GM21717 (cell line): Measurements from ENCODE around the gene SH3BP5L.
A peak's percentile ranks its signal among the peaks of the same experiment; 100 is the strongest.

Experiments
- ATAC-seq: cut with Tn5 transposase; IDR thresholded peaks from one replicate; pipeline ENCODE4 v1.9.1; 2021; ENCODE audit warnings: mild to moderate bottlenecking, moderate library complexity; ENCODE audit not compliant: unreplicated experiment

Gene SH3BP5L

DNA sequence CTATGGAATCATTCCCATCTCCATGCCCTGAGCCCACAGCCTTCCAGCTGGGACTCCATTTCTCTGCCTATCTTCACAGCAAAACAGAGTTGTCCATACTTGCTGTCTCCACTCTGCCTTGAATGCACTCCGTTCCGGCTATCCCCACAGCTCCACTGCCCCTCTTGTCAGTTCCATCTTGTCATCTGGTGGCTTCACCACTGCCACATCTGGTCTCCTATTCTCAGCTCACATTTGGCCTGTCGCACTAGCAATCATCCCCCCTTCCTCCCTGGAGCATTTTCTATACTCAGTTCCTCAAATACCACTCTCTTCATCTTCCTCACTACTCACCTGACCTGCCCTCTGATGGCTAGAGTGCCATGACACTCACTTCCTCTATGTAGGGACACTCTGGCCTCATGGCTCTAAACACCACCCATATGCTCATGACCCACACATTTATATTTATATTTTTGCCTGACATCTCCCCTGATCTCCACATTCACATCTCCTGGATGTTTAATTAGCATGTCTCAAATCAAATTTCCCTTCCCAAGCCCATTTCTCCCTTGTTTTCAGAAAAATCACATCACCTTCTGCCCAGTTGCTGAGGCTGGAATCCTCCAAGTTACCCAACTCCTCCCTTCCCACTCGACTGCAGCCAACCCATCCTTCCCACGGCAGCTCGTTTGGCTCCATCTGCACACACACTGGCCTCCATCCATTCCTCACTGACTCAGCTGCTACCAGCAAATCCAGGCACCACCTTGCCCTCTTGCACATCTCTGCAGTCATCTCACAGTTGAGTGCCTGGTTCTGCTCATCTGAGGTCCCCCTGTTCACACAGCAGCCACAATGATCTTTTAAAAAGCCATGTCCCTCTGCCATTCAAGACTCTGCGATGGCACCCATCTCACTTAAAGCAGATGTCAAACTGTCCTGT is 27.0 kb upstream of the SH3BP5L start:
- ATAC-seq = no peak

DNA sequence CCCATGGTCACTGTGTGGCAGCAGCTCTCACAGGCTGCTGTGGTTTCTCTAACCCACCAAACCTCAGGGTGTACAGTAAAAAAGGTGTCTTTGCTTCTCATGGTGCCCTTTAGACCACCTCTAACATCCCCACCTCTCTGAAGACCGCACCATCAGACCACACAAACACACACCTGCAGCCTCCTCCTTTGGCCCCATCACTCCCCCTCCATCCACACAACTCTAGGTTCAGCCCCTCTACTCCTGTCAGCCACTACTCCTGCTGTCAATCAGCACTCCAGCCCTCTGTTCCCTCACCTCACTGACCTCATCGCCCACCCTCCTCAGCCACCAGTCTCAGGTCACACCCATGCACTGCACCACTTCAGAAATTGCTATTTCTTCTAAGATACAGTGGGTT is 25.7 kb upstream of the SH3BP5L start:
- no peak for ATAC-seq

DNA sequence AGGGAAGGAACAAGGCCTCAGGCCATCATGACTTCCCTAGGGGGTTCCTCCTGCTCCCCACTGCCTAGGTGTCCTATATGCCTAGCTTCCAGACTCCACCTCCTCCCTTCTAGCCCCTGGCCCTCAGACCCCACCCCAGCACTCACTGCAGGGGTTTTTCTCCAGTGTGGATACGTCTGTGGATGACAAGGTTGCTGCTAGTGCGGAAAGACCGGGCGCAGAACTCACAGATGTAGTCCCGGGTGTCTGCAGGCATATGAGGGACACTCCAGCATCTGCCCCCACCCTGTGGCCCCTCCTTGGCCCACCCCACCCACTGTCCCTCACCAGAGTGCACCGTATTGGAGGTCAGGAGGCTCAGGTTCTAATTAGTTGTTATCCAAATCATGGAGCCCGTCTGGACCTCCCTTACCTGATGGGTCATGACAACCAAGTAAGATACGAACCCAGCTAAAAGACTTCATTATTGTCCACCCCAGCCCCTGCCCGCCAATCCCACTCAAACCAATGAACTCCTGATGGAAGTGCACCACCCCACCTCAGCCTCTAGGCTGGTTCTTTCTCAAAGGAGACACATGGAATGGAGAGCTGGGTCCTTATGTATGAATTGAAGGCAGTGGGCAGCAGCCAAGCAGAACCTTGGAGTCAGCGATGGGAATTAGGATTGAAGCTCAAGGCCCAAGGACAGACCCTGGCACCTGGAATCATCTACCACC is 25.0 kb upstream of the SH3BP5L start:
- ATAC-seq = no peak

DNA sequence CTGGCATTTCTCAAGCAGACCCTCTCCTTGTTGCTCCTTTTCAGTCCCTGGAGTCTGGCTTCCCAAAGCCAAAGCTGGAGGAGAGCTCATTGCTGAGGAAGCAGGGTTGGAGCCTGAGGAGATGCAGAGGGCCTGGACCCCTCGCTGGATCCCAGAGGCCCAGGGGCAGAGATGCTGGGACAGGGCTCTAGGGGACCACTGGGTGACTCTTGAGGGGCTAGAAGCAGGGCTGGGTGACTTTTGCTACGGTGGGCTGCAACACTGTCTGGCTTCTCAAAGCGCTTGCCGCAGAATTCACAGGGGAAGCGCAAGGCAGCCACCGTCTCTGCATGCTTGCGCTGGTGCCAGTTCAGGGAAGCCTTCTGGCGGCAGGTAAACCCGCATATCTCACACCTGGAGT is 24.4 kb upstream of the SH3BP5L start:
- ATAC-seq = no peak

DNA sequence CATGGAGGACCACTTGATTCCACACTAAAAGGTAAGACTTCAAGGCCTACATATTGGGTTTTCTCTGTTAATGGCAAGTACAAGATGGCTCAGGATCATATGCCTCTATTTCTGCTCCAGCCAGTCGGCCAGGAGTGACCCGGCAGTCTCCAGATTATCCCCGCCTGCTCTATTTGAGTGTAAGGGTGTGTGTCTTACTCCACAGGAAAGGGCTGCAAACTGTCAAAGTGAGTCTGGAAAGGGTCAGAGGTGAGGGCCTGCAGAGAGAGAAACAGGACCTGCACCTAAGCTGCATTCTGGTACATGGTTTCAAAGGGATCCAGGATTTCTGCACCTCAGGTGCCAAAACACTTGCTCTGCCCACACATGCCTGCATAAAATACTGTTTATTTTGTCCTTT is 23.9 kb upstream of the SH3BP5L start:
- ATAC-seq = no peak

DNA sequence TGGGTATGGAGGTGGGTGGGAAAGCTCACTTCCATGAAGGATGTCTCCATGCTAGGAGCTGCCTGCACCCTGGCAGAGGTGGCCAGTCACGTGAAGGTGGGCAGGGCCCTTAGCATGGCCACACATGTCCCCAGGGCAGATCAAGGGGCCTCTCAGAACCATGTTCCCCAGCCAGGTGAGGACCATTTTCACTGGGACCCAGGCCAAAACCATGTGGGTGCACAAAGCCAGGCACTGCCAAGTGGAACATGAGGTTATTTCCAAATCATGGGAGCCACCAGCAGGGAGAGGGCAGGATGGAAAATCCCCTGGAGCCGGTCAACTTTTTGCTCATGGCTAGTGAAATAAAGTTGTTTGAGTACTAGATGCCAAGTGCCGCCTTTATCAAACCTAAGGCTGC is 23.4 kb upstream of the SH3BP5L start:
- ATAC-seq = no peak

DNA sequence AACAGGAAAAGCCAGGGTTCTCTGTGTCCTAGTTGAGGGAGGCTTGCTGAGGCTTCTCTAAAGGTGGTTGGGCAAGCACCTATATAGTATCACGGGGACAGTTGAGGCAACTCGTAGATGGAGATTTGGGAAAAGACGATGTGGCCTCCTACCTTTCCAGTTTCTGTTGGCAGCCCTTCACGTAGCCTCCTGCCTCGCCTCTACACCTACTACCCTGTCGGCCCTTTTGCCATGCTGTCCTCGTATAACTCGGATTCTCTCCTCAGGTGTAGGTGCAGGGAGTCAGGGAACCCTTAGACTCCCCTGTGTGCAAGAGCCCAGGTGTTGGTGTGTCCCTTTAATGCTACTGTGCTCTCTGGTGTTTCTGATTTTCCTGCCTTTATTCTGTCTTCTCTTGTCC is 22.9 kb upstream of the SH3BP5L start:
- ATAC-seq = no peak

DNA sequence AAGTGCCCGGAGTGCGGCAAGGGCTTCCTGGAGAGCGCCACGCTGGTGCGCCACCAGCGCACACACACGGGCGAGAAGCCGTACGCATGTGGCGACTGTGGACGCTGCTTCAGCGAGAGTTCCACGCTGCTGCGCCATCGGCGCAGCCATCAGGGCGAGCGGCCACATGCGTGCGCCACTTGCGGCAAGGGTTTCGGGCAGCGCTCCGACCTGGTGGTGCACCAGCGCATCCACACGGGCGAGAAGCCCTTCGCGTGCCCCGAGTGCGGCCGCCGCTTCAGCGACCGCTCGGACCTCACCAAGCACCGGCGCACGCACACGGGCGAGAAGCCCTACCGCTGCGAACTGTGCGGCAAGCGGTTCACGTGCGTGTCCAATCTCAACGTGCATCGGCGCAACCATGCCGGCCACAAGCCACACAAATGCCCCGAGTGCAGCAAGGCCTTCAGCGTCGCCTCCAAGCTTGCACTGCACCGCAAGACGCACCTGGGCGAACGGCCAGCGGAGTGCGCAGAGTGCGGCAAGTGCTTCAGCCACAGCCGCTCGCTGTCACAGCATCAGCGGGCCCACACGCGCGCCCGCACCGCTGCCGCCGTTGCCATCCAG is 22.3 kb upstream of the SH3BP5L start:
- ATAC-seq = no peak

DNA sequence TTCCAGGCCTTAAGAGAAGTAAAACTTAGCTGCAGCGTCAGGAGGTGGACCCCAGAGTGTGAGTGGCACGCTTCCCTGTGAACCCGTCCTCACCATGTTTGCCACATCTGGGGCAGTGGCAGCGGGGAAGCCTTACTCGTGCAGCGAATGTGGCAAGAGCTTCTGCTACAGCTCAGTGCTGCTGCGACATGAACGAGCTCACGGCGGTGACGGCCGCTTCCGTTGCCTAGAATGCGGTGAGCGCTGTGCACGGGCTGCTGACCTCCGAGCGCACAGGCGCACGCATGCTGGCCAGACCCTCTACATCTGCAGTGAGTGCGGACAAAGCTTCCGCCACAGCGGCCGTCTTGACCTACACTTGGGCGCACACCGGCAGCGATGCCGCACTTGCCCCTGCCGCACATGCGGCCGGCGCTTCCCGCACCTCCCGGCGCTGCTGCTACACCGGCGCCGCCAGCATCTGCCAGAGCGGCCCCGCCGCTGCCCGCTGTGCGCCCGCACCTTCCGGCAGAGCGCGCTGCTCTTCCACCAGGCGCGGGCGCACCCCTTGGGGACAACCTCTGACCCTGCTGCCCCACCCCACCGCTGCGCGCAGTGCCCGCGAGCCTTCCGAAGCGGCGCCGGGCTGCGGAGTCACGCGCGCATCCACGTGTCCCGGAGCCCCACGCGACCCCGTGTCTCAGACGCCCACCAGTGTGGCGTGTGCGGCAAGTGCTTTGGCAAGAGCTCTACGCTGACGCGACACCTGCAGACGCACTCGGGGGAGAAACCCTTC is 21.7 kb upstream of the SH3BP5L start:
- no peak for ATAC-seq

DNA sequence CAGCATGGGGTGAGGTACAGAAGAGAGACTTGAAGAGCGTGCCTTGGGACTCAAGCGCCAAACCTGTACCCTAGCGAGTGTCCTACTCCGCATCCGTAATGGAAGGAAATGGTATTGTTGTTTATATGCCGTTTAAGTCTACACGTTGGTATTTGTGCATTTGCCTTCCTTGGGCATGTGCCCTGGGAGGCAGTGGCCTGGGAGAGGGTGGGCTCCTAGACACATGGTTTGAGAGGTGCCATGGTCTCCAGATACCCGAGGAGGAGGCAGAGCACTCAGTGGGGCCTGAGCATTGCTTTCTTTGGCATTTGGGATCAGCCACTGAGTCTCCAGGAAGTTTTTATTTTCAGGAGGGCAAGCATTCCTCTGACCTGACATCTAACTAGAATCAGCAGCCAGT is 18.8 kb upstream of the SH3BP5L start:
- ATAC-seq = no peak

DNA sequence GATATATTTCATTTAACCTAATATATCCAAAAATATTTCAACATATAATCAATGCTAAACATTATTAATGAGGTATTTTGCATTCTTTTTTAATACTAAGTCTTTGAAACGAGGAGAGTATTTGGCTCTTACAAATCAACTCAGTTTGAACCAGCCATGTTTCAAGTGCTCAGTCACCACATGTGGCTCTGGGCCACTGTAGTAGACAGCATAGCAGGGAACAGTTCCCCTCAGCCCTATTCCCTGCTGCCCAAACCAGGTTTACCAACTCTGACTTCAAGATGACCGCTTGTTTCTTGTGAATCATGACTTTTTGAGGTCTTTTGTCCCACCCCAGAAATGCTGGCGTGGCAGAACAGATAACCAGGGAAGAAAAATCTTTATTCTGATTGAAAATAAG is 18.0 kb upstream of the SH3BP5L start:
- no peak for ATAC-seq

DNA sequence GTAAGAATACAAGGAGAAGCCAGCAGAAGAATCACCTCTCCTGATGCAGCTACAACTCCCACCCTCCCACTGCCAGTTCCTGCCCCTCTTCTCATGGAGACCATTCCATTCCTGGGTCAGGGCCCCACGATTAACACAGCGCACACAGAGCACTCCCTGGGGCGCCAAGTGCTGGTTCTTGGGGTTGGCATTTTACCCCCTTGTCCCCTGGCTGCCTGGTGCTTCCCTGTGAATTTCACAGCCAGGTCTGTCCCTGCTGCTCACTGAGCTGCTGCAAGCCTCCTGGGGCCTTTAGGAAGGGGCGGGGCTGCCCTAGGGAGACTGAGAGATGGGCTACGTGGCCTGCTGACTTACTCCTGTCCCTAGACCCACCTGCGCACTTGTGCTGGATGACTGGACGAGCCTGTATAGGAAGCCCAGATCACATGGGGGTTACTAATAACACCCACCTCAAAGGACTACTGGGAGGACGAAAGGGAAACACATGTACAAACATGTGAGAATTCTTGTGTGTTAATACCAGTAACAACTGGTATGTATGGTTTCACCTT is 17.1 kb upstream of the SH3BP5L start:
- peak; percentile 30 for ATAC-seq

DNA sequence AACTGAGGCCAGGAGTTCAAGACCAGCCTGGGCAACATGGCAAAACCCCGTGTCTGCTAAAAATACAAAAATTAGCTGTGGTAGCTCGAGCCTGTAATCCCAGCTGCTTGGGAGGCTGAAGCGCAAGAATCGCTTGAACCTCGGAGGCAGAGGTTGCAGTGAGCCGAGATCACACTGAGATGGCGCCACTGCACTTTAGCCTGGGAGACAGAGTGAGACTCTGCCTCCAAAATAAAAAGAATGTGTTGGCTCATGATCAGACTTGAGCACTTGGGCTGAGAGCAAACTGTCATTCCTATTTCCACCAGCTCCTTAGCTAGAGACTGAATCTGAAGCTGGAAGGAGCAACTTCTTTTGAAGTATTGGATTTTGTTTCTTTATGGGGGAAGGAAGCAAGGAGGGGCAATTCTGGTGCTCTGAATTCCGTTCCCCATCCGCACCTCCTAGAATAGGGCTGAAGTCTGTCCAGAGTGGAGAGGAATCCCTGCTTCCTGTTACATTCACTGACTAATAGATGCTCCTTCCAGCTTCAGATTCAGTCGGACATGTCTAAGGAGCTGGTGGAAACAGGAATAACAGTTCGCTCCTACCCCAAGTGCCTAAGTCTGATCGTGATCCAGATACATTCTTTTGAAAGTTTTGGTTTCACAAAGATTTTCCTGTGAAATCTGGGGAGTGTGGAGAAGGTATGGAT is 16.1 kb upstream of the SH3BP5L start:
- ATAC-seq = no peak

DNA sequence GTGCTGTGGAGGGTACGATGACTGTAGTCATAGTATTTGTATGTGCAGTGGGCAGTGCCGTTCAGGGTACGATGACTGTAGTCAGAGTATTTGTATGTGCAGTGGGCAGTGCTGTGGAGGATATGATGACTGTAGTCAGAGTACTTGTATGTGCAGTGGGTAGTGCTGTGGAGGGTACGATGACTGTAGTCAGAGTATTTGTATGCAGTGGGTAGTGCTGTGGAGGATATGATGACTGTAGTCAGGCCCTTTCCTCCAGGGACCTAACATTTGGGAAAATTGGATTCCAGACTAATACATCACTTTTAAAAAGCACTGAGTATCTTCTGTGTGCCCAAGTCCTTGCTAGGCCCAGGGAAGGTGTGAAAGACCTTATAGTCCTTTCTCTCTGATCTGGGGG is 15.2 kb upstream of the SH3BP5L start:
- no peak for ATAC-seq

DNA sequence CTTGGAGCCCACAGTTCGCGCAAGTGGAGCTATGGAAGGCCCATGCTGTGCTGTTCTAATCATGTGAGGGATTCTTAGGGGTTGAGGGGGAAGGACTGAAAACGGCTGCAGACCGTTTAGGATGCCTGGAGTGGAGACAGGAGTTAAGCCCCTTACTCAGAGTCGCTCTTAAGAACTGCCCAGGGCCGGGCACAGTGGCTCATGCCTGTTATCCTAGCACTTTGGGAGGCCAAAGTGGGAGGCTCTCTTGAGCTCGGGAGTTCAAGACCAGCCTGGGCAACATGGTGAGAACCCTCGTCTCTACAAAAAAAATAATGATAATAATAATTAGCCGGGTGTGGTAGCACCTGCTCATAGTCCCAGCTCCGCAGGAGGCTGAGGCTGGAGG is 13.4 kb upstream of the SH3BP5L start:
- ATAC-seq = no peak

DNA sequence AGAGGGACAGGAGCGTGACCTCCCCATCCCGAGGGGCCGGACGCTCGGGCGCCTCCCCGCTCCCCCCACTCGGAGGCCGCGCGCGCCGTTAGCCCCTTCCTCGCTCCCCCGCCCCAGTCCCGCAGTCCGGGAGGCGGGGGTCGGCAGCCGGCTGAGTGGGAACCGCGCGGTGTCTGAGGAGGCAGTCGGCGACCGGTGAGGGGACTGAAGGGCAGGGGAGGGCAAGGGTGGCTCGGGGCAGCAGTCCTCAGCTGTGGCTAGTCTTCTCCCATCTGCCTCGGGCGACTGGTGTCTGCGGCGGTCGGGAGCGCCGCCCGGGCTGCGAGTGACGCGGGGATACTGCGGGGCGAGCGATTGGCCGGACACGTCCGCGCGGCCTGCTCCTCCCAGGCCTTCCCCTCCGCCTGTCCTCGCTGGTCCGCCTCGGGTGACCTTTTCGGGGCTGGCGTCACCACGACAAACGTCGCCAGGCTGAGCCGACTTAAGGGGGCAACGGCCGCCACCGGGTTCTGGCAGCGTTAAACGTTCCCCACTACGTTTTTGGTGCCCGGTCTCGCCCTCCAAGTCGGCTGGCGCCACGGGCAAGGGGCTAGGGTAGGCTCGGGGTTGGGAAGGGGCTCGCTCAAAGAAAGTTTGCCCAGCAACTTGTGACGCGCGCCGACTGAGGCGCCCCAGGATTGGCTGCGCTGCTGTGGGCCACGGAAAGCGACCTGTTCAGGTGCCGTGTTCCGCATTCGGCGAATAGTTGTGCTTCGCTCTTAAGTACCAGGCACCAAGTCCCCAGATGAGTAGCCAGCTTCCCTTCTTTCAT is 12.8 kb upstream of the SH3BP5L start:
- ATAC-seq = peak; percentile 77

DNA sequence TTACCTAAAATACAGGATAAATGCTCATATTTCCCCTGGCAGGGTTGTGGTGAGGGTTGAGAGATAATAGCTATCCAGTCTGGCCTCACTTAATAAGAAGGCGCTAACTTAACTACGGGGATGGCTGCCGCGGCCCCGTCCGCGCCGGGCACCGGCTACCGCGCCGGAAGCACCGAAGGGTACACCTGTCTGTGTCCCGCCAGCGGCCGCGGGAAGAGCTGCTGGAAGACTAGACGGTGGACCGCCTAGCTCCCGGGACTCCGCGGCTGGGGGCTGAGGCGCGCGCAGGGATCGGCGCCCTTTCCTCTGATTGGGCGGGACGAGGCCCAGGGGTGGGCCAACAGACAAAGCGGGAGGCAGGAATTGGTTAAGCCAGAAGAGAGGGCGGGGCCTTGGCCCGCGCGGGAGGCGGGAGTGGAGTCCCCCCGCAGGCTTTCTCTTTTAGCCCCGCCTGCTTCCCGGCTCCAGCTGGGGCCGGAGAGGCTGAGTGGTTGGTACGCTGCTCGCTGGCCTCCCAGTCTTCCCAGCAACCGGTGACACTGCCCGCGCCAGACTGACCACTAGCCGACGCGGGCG is 12.2 kb upstream of the SH3BP5L start, which contains the start of gene ZNF672:
Gene ZNF672, plus strand, starts transcription at position 444 of the 576 bp plus-strand sequence. CDS start 9,051 bp downstream, outside the sequence.
- ATAC-seq = peak; percentile 85

DNA sequence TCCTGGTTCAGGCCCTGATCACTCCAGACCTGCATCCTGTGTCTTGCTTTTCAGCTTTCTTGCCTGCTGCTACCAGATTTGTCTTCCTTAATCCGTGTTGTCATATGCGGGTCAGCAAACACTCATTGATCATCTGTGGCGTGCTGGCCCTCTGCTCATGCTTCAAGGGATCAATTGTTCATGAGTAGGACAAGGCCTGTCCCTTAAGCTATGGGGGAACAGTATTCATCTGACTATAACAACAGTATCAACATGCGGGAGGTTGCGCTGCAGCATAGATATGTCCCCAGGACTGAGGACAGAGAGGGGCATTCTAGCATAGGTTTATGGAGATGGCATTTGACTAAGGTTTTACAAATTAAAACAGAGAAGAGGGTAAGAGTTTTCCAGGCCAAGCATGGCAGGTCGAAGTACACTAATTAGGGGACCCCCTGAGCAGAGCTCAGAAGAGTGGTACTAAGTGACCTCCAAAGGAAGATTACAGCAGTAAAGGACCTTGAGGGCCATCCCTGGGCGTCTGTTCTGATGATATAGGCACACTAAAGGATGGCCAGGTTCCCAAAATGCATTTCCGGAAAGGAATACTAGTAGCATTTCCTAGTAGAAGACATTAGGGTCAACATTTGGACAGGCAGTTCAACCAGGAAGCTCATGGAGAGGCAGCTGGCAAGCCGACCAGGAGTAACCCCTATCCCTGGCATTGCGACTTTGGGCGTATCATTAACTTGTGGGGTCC is 11.5 kb upstream of the SH3BP5L start:
- no peak for ATAC-seq
